Stimulated activated CD4-positive, alpha-beta T cell treated with anti-CD3 and anti-CD28 coated beads, Interleukin-4, amount 100 ng/mL, for 4 hours (primary cell): Measurements from ENCODE around the gene HOXD1.

Experiments
- DNase-seq, 2 experiments: peaks; one replicate each; pipeline ENCODE4 v3.0.0-alpha.2; 2020

HOXD1 gene

GRCh38 chr2:176167398-176167797 is 21.1 kb upstream of the HOXD1 start:
- no peak for DNase-seq

GRCh38 chr2:176169181-176169580 is 19.3 kb upstream of the HOXD1 start:
- DNase-seq, result no peak

DNA sequence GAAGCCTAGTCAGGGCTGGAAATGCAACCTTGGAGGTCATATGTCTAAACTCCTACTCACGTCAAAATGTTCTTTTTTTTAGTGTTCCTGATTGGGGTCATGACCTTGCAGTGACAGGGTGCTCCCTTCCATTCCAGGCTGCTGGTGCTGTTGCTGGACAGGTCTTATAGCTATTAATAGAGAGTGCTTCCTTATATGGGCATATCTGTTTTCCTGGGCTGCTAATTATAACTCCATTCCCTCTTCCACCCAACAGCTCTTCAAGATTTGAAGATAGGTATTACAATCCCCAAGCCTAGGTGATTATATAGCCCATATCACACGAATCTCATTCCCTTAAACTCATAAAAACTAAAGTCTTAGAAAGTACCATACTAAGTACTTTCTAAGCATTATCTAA is 18.8 kb upstream of the HOXD1 start:
- no peak for DNase-seq

GRCh38 chr2:176170602-176171305 is 17.7 kb upstream of the HOXD1 start:
- no peak for DNase-seq

GRCh38 chr2:176171351-176172006 is 17.0 kb upstream of the HOXD1 start:
- DNase-seq, result no peak

DNA sequence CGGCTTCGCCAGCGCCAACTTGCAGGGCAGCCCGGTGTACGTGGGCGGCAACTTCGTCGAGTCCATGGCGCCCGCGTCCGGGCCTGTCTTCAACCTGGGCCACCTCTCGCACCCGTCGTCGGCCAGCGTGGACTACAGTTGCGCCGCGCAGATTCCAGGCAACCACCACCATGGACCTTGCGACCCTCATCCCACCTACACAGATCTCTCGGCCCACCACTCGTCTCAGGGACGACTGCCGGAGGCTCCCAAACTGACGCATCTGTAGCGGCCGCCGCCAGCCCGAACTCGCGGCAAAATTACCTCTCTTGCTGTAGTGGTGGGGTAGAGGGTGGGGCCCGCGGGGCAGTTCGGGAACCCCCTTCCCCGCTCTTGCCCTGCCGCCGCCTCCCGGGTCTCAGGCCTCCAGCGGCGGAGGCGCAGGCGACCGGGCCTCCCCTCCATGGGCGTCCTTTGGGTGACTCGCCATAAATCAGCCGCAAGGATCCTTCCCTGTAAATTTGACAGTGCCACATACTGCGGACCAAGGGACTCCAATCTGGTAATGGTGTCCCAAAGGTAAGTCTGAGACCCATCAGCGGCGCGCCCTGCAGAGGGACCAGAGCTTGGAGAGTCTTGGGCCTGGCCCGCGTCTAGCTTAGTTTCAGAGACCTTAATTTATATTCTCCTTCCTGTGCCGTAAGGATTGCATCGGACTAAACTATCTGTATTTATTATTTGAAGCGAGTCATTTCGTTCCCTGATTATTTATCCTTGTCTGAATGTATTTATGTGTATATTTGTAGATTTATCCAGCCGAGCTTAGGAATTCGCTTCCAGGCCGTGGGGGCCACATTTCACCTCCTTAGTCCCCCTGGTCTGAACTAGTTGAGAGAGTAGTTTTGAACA is 16.2 kb upstream of the HOXD1 start:
- no peak for DNase-seq

DNA sequence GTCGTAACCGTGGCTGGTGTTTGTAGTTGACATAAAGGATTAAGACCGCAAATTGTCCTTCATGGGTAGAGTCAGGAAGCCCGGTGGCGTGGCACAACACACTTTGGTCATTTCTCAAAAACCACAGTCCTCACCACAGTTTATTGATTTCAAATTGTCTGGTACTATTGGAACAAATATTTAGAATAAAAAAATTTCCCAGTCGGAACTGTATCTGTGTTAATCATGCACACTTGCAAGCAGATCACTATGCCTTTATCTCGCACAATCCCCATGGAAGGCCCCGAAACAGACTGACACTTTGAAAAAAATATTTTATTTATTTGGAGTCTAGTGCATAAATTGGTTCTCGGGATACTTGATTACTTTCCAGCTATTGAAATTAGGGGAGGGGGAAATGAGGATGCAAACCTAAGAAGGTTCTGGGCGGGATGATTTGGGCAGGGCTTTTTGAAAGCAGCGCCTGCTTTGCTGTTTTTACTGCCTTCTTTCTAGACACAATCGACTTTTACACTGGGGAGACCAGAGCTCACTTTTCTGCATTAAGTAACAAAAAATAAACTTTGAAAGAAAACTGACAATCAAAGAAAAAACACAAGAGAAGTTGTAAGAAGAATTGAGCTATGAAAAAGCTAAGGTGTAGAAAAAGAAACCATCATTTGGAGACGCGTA is 15.4 kb upstream of the HOXD1 start:
- no peak for DNase-seq

DNA sequence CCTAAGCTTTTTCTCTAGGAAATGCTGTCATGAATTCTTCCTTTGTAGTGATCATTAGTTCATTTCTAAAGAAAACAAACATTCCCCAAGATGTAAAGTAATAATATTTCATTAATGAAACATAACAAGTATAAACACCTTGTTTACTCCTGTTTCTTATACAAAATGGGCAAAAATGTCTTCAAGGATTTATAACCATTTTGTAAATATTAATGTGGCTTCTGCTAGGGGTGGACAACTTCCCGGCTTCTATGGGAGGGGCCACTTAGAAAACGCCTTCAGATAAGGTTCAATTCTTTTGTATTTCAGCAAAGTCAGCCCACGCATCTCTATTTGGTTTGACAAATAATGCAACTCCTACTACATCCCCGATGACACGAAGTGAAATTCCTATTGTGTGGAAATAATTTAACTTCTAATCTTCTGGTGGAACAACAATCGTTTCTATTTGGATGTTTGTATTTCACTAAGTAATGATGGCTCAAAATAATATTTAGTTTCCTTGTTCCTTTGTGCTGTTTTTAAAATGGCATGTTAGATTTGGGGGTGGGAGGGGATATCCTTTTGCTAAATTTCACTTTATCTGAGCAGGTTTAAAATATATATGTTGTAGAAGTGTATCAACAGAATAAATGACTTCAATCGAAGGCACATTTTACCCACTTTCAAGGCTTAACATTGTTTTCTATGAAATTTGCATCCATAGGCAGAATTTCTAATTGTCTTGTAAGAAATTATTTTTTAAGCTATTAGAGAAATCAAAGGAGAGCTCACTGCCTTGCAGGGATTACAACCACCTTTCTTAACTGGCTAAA is 14.7 kb upstream of the HOXD1 start:
- DNase-seq, result no peak

- no peak for DNase-seq
Measured at GRCh38 chr2:176174382-176174823, 14.1 kb upstream of the HOXD1 start.

GRCh38 chr2:176174824-176175708 is 13.4 kb upstream of the HOXD1 start:
- DNase-seq, result peak in 1 of 2 experiments; percentile 34

DNA sequence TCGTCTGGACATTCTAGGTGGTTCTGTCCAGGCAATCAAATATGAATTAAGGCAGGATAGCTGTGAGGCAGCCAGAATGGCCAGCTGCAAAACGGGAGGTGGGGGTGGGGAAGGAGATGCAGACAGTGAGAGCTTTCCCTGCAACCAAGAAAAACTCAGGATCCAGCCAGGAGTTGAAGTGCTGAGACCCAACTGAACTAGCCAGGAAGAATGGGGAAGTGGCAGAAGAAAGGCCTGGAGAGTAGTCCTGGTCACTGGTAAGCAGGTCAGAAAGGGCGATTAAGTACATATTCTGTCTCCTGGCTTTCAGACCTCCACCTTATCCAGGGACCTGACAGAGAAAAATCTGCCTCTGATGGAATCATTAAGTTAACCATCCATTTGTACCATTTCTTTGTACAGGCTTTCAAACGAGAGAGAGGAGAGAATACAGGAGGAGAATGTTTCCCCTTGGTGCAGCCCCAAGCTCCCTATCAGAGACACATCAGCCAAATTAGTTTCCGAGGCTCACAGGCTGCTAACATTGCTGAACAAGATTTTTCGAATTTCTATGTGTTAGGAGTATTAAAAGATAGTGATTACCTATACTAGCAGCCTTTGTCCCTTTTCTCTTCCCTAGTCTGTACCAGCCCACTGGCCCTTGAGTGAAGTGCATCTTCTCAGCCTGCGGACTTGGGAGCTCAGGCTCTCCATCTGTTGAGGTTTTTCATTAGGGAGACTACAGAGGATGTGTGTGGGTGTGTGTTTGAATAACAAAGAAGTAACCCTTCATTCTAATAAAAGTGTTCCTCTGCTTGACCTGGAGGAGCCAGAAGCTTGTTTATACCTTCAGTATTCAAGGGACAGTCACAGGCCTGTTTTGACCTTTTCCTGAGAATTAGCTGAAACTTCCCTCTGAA is 12.5 kb upstream of the HOXD1 start:
- no peak for DNase-seq

DNA sequence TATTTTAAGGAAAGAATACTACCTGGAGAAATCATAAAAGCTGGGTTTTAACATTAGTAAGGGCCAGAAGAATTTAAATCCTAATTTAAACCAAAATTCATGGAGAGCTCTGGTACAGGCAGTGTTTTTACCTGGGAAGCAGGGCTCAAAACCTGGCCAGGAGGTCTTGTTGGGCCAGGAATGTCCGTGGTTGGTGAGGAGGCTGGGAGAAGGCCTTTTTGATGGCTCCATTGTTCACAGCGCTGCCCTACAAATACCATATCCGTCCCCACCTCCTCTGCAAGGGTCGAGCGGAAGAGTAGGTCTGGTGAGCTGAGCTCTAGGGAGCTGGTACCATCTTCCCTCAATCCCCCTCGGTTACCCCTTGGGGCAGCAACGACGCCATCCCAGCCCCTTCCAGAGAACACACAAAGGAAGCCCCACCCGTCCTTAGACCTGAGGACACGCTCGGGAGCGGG is 10.9 kb upstream of the HOXD1 start:
- no peak for DNase-seq

DNA sequence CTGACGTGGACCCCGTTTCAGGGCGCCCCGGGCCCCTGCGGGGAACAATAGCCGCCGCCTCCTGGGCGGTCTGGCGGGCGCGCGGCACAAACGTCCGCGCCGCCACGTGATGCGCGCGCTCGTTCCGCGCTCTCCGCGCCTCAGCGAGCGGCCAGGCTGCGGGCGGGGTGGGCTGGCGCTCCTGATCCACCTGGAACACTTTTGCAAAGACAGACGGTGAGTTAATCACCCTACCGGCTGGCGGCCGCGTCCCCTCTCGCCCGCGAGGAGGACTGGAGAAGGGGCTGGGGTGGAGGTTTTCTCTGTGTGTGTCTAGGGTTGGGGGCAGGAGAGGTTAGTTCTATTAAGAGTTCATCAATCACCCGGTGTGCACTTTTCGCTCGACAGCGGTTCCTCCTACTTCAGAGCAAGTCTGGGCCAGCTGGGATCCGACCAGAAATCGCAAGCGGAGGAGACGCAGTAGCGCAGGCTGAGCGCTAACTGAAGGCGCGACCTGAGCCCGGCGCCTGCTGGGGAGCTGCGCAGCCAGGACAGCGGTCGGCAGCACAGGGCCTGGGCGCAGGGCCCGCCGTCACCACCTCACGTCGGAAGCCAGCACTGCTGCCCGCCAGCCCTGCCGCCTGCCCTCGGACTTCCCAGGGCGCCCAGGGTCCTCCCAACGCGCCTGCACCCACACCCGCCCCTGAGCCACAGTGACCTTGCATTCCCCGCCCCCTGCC is 10.3 kb upstream of the HOXD1 start:
- no peak for DNase-seq

DNA sequence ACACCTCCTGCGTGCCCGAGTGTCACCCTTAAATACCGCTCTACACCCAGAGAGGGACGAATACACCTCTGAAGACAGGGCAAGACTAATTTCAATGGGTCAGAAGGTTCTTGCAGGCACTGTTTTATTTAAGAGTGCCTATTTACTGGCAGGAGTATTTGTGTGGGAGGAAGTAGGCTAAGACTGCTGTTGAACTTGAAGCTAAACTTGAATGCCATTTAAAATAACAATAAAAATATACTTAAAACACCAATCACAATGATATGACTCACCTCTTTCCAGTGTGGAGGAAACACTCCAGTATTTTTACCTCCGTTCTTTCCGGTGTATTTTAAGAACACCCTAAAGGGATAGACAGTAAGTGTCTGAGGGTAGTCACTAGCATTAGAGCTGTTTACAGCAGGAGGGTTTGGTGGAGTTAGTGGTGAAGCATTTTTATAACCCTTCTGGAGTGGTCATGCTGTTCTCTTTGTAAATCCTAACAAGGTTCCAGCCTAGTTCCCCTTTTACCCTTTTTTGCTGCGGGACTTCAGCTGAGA is 9.6 kb upstream of the HOXD1 start:
- no peak for DNase-seq

DNA sequence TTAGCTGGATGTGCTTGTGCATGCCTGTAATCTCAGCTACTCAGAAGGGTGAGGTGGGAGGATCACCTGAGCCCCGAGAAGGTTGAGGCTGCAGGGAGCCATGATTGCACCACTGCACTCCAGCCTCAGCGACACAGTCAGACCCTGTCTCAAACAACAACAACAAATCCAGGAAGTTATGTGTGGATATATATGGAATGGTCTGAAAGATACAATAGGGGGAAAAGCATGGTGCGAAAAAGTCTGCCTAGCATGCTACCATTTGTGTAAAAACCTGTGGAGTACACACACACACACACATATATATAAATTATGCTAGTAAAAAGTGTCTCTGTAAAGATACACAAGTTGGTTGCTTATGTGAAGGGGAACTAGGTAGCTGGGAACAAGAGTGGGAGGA is 6.9 kb upstream of the HOXD1 start:
- DNase-seq, result no peak

- no peak for DNase-seq
Measured at GRCh38 chr2:176182671-176183070, 5.8 kb upstream of the HOXD1 start.

GRCh38 chr2:176184749-176185148 is 3.7 kb upstream of the HOXD1 start:
- no peak for DNase-seq

DNA sequence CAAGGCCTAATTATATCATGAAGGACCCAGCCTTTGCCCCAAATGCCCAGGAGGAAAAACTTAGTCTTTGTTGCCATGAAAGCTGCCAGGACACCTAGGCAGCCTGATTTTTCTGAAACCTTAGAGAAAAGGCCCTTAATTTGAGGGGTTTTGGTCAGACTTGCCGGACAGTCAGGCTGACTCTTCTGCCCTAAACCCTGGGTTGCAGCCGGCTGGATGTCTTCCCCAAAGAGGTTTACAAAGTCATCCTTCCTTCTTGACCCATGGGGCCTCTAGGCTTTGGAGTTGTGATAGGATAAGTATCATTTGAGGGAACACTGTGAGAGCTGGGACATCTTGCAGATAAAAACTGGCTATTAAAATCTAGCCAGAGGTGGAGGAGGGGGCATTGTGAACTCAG is 2.4 kb upstream of the HOXD1 start:
- DNase-seq, result no peak
